ENCODE data around the gene TCF7L1.

GRCh38 chr2:85327160-85327821 is 194.1 kb downstream of the TCF7L1 start:
- TF ChIP-seq CTCF (IDR thresholded peaks at IDR 0.05; ENCODE audit: low read depth, low read length) (no peak), POLR2A (IDR thresholded peaks at IDR 0.05; ENCODE audit: extremely low read depth, insufficient read length) (no peak), MYC (IDR thresholded peaks at IDR 0.05; ENCODE audit: low read depth, low read length) (no peak; the same call in 1 of the 2 replicates)
- TF ChIP-seq, protein P1, sequence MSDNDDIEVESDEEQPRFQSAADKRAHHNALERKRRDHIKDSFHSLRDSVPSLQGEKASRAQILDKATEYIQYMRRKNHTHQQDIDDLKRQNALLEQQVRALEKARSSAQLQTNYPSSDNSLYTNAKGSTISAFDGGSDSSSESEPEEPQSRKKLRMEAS (IDR thresholded peaks at IDR 0.05; ENCODE audit: low read depth, low read length) = no peak; the same call in 1 of the 2 replicates

All from NB4 (cell line).